CD4-positive, alpha-beta T cell treated with Interferon gamma for 1 hour (primary cell): ENCODE data around the gene GOLGA6L10.
"Not testable (repeated sequence)": the region's sequence is repeated elsewhere in the genome, so short reads cannot be mapped to it uniquely, and the experiment has no call there.

Experiments used
- DNase-seq: peaks from one replicate; pipeline ENCODE4 v3.0.0-alpha.2; 2020

Gene GOLGA6L10, protein sequence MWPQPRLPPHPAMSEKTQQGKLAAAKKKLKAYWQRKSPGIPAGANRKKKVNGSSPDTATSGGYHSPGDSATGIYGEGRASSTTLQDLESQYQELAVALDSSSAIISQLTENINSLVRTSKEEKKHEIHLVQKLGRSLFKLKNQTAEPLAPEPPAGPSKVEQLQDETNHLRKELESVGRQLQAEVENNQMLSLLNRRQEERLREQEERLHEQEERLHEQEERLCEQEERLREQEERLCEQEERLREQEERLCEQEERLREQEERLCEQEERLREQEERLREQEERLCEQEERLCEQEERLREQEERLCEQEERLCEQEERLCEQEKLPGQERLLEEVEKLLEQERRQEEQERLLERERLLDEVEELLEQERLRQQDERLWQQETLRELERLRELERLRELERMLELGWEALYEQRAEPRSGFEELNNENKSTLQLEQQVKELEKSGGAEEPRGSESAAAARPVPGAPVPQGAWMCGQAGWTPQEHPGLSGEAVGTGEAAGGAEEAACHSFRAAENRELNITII

DNA sequence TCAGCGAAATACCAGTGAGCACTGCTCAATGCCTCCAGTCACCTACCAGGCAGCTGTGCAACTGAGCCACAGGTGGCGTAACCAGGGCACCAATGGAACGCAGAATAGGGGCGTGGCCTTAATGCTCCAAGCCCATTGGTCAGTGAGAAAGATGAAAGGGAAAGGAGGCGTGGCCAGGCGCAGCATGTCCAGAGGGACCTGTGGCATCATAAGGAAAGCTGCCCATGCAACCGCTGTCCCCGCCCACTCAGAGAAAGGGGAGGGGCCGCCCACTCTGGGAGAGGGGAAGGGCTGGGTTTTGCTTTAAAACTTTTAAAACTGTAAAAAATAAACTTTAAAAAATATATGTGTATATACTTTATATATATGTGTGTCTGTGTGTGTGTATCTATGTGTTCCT is at the start of gene GOLGA6L10:
GOLGA6L10 (minus strand) TSS at position 101 of the 400 bp plus-strand sequence; CDS start at position 1, 100 bp downstream.
- DNase-seq: not testable (repeated sequence)

DNA sequence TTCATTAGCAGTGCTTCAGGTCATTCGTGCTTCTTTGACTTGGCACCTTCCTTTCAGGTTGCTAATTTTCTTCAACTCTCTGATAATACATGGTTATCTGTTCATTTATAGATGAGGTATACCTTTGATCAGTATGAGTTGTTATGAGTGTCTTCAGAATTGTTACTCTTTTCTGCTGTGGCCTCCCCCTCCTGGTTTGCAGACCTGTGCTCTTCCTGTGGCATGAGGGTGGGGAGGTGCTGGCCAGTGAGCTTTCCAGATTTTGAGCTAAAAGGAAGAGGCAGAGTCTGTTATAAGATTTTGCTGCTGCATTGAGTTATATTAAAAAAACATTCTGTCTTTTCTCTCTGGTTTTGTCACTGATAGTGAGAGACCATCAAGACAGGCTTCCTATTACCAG is 49.5 kb upstream of the GOLGA6L10 start:
- DNase-seq: no peak

DNA sequence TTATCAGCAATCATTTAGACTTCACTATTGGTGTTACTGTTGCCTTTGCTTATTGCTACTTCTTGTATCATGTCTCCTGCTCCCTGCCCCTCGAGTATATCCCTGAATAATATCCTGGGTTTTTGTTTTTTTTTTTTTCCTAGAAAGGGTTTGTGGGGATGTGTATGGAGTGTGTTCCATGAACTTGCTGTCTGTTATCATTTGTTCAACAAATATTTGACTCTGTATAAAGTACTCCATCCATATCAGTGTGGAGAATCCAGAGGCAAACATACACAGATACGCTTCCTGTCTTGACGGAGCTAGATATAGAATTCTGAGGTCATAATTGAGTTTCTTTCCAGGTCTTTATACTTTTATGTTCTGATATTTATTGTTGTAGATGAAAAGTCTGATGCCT is 48.5 kb upstream of the GOLGA6L10 start:
- DNase-seq: no peak

DNA sequence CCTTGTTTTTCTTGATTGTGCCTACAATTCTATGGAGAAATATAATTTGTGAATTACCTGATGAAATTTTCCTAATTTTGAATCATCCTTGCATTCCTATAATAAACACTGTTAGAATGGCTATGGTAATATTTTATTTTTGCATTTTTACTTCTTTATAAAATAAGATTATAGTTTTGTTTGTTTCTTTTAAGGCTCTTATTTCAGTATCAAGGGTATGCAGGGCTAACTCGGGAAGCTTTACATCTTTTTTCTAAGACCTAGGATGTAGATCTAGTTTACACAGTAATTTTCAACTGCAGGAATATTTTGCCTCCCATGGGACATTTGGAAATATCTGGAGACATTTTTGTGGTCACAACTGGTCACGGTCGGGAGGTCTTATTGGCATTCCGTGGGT is 46.5 kb upstream of the GOLGA6L10 start:
- not testable (repeated sequence) for DNase-seq

DNA sequence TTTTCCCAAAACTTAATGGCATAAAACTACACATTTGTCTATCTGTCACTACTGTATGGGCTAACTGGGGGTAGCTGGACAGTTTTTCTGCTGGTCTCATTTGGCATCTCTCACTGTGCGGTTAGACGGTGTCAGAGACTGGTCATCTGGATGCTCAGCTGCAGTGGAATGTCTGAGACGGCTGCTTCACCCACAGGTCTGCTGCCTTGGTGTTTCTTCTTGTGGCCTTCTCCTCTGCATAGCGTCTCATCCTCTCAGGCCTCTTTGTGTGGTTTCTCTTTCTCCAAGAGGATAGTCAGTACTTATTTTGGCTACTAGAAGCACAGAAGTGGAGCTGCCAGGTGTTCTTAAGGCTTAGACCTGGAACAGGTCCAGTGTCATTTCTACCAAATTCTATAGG is 44.4 kb upstream of the GOLGA6L10 start:
- no peak for DNase-seq

DNA sequence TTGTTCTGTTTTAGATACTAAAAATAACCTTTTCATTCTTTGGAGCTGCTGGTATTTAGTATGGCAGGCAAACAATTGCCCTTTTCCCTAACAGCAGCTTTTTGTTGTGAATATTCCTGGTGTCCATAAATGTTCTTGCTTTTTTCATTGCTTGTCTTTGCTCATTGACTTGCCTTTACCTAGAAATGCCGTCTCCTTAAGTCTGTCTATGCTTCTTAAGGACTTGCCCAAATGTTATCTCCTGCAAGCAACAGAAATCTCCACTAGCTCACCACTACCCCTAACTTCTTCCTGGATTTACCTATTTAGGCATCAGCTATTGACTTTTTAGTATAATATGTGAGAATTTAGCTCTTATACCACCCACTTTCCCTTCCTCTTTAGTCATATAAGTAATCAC is 42.8 kb upstream of the GOLGA6L10 start:
- not testable (repeated sequence) for DNase-seq

DNA sequence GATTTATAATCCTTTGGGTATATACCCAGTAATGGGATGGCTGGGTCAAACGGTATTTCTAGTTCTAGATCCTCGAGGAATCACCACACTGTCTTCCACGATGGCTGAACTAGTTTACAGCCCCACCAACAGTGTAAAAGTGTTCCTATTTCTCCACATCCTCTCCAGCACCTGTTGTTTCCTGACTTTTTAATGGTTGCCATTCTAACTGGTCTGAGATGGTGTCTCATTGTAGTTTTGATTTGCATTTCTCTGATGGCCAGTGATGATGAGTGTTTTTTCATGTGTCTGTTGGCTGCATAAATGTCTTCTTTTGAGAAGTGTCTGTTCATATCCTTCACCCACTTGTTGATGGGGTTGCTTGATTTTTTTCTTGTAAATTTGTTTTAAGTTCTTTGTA is 40.9 kb upstream of the GOLGA6L10 start:
- not testable (repeated sequence) for DNase-seq

DNA sequence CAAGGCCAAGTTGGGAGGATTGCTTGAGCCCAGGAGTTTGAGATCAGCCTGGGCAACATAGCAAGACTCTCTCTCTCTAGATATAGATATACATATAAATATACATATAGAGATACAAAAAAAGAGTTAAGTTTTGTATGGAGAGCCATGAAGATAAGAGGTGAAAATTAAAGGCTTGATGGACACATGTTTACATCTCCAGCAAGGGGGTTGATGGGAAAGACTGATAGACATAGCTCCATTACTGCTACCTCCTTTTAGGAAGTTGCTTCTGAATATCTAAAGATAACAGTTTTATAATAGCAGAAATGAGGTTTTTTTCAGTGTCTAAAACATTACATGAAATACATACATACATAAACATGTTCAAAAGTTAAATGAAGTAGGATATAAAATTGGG is 37.9 kb upstream of the GOLGA6L10 start:
- DNase-seq: not testable (repeated sequence)

DNA sequence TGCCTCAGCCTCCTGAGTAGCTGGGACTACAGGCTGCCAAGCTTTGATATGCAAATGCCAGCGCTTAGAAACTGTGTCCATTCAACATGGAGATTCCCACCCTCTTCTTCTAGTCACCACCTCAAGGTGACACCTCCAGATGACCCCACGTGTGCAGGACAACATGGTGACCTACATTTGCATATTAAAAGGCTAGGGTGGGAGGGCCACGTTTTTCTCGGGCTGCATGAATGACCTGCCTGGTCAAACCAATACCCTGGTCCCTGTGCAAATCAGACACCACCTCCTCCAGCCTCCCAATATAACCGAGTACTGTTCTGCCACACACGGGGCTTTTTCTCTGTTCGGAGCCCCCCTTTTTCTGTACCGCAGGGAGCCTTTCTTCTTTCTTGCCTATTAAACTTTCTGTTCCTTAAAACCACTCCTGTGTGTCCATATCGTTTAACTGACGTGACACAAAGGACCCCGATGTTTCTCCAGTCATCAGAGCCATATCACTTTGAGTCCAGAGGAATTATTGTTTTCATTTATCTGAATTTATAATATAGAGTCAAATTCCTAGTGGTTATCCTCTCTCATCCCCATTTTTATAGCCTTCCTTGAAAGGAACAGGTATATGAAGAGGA is 32.2 kb upstream of the GOLGA6L10 start:
- not testable (repeated sequence) for DNase-seq

DNA sequence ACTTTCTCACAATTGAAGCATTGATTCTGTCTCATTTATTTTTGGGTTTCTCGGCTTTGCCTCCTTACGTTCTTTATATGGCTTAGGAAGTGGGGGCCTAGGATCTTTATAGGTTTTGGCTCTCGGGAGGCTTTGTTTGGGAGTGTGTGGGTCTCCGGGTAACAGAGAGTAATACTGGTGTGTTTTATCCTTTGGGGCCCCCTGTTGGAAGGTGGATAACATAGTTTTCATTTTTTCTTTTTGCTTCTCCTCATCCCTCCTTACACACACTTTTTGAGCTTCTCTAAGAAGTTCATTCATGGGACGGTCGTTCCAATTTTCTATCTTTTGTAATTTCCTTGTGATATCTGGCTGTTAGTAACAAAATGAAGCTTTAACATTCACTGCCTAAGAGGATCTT is 30.3 kb upstream of the GOLGA6L10 start:
- DNase-seq: not testable (repeated sequence)

DNA sequence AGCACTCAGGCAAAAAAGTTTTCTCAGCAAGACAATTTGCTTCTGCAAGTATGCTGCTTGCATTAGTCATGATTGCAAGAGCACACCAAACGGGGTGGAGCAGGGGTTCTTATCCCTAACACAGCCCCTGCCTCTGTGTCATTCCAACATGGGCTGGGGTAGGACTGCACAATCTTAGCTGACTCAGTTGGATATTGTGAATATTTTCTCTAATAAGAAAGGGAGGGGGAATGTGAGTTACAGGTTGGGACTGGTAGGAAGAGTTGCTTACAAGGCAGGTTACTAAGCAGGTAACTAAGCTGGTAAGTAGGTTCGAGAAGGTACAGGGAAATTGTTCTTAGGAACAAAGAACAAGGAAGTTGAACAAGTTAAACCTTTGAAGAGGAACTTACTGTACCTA is 24.4 kb upstream of the GOLGA6L10 start:
- DNase-seq: not testable (repeated sequence)

DNA sequence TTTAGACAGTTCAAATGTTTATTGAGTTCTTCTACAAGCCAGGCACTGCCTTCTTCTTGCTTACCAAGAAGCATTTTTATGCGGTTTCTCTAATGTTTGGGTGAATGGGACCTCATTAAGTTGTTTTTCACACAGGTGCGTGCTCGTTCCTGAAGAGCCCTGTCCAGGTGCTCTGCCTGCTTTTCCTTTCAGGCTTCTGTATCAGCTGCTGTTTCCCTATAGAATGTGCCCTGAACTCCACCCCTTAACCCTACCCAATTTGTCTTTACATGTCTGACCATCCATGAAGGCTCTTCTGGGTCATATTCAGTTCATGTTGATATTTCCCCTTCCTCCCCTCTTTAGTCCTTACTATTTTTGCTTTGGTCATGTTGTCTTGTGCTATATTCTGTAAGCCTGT is 22.4 kb upstream of the GOLGA6L10 start:
- no peak for DNase-seq

DNA sequence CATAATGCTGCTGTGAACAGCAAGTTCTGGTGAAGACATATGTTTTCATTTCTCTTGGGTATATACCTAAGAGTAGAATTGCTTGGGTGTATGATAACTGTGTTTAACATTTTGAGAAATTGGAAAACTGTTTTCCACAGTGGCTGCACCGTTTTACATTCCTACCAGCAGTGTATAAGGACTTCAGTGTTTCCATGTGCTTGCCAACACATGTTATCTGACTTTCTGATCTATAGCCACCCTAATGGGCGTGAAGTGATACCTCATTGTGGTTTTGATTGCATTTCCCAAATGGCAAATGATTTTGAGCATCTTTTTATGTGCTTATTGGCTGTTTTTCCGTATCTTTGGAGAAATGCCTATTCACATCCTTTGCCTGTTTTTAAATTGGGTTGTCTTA is 18.5 kb upstream of the GOLGA6L10 start:
- DNase-seq: not testable (repeated sequence)

DNA sequence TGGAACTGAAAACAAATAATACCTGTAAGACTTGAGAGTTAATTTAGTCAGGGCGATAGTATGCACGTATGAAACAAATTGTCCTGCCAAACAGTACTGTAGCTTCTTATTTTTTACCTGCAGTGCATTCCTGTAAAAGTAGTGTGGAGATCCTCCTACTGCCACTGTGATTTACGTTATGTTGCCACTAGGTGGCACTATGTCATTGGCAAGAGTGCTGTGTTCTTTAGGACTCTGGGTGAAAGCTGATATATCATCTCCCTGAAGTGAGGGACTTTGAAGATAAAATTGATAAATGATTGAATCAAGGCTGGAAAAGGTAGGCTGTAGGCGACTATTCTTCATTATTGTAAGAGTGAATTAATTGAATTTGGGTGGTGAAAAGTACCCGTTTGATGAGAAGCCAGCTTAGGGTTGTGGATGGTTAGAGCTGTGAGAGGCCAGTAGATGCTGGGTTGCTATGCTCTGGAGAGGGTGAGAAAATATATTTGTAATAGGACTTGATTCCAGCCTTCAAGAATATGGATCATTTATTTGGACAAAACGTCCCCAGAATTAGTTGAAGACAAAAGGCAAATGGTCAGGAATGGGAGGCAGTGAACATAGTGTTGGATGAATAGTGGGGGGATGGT is 16.5 kb upstream of the GOLGA6L10 start:
- peak; percentile 18 for DNase-seq

DNA sequence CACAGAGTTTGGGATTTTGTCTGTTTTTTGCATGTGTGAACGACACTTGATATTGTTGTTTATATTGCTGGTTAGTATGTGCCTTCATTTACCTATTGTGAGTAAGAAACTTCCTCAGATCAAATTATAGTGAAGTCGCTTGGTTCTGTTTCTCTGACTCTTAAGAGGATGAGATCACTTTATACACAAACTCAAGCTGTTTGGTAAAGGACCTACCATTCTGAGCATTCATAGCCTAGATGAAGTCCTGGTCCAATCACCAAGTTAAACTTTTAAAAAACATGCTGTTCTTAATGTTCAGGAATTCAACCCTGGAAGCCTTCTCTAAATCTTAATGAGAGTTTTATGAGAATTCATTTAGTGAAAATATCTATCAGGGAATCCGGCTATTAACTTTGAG is 15.3 kb upstream of the GOLGA6L10 start:
- DNase-seq: not testable (repeated sequence)

DNA sequence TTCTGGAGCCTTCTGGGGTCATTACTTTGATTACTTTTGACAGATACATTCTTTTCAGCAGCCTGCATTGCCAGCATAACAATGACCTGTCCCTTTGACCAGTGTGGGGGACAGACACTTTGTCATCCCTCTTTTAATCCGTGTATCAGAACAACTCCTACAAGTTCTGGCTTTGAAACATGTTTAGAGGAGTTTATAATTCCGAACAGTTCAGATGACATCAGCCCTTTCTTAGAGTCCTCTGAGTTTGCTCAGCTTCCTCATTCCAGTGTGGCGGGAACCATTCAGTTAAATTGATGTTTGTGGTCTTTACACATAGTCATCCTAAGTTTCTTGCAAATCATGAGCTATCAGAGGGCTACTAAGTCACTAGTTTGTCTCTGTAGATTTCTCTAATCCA is 13.5 kb upstream of the GOLGA6L10 start:
- DNase-seq: not testable (repeated sequence)

DNA sequence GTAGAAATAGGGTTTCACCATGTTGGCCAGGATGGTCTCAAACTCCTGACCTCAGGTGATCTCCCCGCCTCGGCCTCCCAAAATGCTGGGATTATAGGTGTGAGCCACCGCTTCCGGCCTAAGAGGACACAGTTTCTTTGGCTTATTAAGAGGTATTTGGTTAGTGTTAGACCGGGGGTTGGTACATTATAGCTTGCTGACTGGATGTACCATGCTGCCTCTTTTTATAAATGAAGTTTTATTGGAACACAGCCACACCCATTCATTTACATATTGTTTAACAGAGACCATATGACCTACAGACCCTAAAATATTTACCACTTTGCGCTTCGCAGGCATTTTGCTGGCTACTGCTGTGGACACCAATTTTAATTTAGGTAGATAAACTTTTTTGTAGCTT is 11.3 kb upstream of the GOLGA6L10 start:
- not testable (repeated sequence) for DNase-seq

DNA sequence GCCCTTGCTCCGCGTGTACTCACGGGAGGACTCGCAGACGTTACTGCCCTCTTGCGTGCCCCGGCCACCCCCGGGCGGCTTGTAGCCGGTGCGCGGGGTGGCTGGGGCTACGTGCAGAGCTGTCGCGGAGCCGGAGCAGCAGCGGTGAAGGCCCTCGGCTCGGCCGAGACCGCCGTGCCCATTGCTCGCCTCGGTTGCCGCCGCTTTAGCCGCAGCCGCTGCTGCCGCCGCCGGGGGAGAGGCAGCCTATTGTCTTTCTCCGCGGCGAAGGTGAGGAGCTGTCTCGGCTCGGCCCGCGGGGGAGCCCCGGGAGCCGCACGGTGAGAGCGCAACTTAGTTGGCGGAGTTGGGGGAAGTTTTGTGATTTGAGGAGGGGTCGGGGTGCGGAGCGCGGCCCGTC is 5.8 kb upstream of the GOLGA6L10 start:
- not testable (repeated sequence) for DNase-seq

DNA sequence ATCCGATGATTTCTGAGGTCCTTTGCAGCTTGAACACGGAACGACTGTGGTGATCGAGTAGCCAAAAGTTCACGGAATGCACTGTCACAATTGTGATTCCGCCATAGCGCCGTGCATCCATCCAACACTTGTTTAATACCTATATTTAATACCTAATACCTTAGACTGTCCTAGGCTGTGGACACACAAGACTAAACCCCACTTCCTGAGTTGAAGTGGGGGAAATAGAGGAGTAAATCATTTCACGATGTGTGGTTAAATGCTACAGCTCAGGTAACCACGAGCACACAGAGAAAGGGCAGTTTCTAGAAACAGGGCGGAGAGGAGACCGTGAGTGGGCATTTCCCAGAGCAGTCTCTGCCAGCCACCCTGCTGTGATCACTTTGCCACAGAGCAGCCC is 5.3 kb upstream of the GOLGA6L10 start:
- DNase-seq: not testable (repeated sequence)

DNA sequence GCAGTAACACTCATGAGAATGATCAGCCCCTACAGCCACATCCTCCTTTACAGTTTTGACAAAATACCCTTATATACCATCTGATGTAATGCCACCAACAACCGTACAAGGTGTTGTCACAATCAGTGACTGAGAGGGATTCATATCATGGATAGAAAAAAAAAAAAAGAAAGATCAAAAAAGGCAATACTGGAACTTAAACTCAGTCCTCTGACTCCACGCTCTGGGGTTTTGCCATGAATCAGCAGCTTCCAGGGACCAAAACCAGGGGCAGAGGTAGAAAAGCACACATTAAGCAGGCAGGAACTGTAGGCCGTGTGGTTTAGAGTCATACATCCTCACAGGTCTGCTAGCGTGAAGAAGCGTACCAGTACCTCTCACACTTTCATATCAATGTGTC is 1.6 kb downstream of the GOLGA6L10 start:
- not testable (repeated sequence) for DNase-seq

DNA sequence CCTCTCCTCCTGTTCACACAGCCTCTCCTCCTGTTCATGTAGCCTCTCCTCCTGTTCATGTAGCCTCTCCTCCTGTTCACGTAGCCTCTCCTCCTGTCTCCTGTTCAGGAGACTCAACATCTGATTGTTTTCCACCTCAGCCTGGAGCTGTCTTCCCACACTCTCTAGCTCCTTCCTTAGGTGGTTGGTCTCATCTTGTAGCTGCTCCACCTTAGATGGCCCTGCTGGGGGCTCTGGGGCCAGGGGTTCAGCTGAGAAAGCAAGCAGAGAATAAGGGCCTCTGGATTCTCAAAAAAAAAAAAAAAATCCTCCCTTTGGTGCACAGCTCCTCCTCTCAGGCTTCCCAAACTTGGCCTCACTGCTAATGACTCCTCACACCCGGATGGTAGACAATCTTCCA is 4.1 kb downstream of the GOLGA6L10 start:
- not testable (repeated sequence) for DNase-seq

DNA sequence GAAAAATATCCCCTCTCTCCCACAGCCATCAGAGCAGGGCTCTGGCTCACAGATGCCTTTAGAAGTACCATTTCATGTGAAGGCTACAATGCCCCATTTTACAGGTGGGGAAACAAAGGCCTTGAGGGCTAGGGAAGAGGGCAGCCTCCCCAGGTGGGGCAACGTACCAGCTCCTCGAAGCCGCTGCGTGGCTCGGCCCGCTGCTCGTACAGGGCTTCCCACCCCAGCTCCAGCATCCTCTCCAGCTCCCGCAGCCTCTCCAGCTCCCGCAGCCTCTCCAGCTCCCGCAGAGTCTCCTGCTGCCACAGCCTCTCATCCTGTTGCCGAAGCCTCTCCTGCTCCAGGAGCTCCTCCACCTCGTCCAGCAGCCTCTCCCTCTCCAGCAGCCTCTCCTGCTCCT is 4.9 kb downstream of the GOLGA6L10 start:
- DNase-seq: not testable (repeated sequence)

DNA sequence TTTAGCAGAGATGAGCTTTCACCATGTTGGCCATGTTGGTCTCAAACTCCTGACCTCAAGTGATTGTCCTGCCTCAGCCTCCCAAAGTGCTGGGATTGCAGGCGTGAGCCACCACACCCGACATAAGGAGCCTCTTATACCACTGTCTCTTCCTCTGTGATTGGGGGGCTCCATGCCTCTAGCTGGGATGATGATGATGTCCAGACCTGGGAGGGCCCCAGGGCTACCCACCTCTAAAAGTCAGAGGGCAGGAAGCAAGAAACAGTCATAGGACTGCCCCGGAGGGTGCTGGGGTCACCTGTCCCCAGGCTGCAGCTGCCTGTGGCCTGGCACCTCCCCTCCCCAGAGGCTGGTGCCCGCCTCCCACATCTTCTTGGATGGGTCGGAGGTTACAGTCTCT is 5.4 kb downstream of the GOLGA6L10 start:
- not testable (repeated sequence) for DNase-seq
